HG02885 (cell line): ENCODE measurements around the gene MGAT5.
"Not testable (repeated sequence)": the region's sequence is repeated elsewhere in the genome, so short reads cannot be mapped to it uniquely, and the experiment has no call there.

ENCODE experiments used
- ATAC-seq: cut with Tn5 transposase; IDR thresholded peaks from one replicate; pipeline ENCODE4 v1.9.1; 2021; ENCODE audit warnings: mild to moderate bottlenecking; ENCODE audit not compliant: unreplicated experiment, poor library complexity

MGAT5 gene

DNA sequence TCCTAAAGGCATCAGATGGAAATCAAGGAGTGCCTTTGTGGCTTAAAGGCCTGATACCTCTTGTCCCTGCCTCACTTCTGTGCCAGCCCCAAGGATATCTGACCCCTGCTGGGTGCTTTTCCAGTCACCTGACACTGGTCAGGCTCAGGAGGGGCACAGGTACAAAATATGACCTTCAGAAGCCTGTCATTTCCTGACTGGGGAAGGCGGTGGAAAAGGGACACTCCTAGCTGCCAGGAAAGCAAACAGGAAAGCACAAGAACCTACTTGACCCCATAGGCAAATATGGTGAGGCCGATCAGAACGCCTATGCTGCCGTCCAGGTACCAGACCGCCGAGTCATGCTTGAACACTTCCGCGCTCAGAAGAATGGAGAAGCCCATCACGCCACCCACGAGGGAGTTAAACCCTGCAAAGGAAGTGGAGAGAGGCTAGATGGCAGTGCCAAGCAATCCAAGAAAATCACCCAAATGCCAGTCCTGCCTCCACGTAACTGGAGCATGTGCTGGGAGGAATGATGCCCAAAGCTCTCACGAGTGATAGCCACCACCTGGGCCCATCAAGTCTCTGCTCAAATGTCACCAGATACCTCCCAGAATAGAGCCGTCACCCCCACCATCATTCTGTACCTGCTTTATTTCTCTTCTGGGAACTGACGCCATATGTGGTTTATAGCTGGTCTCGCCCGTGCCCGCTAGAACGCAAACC, 204.0 kb downstream of the MGAT5 start:
- no peak for ATAC-seq

DNA sequence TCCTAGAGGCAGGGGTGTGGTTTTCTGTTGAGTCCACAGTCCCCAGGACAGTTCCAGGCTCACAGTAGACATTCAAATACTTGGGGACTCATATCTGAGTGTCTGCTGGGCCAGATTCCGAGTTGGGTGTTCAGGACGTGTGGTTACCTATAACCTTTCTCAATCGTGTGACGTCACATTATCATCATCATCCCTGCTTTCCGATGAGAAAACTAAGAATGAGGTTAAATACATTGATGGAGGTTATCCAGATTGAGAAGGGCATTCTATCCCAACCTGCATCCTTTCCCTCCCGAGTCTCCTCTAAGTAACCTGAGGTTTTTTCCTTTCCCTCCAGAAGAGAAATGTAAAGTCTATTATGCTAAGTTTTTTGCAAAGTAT, 204.6 kb downstream of the MGAT5 start:
- no peak for ATAC-seq

DNA sequence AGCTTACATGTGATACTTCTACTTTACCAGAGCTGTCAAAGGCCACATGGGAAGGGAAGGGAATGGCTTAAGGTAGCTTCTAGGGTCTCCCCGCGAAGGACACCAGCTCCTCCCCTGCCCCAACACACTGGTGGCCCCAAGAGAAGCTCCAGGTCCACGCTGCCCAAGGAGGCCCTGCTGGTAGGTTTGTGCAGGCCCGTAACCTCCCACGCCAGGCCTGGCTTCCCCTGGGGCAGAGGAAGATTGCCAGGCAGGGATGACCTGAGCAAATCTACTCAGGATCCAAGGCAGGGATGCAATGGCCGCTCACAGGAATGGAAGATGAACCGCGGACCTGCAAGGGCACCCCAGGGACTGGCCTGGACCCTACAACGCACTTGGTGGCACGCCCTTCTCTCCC, 205.1 kb downstream of the MGAT5 start:
- no peak for ATAC-seq

DNA sequence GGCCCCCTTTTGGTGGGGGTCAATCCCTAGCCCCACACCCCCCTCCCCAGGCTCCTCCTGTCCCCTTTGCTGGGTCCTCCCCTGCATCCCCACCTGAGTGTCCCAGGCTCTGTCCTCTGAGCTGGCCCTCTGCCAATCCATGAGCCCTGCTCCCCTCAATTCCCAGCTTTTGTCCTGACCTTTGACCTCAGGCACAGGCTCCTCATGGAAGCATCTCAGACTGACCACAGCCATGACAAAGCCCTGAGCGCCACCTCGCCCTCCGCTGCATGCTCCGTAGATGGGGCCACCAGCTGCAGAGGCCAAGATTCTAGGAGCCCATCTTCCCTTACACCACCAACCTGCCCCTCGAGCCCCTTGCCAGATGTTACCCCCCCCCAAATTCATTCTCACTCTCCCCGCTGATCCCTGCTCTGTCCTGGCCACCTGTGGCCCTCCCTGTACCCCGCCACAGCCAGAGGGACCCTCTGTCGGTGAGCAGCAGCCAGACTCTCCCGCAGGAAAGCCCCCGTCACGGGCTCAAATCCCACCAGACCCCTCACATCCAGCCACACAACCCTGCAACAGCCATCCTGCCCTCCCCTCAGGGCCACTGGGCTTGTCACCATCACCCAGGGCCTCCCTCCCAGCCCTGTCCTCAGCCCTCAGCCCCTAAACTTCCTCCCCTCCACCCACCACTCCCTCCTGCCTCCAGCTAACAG, 206.0 kb downstream of the MGAT5 start:
- ATAC-seq, result no peak

DNA sequence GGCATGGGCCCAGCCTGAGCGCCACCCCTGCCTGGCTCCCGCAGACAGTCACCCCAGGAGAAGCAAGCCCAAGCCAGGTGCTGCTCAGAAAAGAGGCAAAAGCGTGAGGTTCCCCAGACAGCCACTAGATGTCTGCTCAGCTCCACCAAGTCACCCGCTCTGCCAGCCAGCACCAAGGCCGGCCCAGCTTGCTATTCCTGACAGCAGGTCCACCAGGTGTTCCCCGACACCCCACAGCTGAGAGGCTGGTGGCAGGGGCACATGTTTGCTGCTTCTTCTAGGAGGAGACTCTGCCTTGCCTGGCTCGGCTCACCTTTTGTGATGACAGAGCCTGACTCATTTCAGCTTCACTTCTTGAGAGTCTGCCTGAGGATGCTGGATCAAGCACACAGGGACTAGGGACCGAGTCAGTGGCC, 206.7 kb downstream of the MGAT5 start:
- peak; percentile 89 for ATAC-seq

DNA sequence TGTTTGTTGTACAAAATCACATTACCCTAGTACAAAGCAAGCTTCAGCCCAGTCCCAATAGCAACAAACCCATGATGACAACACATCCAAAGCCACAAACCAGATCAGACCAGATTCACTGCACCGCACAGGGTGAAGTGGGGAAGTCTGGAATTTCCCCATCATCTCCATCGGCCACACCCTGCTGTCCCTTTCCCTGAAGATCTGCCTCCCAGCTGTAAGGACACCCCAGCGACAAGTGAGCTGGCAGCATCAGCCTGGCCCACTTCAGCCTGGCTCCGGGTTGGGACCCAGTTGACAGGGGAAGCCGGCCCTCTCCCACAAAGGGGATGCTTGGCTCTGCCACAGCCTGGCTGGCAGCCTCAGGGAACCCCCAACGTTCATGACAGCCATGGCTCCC, 207.6 kb downstream of the MGAT5 start:
- no peak for ATAC-seq

DNA sequence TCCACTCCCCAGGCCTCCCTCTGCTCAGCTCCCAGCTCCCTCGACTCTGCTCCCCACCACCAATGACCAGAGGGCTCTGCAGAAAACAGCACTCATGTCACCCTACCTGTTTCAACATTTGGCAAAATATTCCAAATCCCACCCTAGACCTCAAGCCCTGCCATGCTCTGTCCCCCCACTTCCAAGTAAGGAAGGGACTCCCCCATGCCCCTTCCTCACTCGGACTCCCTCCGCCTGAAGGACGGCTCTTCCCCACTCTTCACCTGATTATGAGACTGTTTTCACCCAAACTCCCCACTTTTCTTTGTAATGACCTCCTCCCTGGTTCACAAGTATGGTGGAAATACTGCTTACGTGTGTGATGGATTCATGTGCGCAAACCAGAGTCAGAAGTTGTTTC, 208.4 kb downstream of the MGAT5 start:
- ATAC-seq, result no peak

DNA sequence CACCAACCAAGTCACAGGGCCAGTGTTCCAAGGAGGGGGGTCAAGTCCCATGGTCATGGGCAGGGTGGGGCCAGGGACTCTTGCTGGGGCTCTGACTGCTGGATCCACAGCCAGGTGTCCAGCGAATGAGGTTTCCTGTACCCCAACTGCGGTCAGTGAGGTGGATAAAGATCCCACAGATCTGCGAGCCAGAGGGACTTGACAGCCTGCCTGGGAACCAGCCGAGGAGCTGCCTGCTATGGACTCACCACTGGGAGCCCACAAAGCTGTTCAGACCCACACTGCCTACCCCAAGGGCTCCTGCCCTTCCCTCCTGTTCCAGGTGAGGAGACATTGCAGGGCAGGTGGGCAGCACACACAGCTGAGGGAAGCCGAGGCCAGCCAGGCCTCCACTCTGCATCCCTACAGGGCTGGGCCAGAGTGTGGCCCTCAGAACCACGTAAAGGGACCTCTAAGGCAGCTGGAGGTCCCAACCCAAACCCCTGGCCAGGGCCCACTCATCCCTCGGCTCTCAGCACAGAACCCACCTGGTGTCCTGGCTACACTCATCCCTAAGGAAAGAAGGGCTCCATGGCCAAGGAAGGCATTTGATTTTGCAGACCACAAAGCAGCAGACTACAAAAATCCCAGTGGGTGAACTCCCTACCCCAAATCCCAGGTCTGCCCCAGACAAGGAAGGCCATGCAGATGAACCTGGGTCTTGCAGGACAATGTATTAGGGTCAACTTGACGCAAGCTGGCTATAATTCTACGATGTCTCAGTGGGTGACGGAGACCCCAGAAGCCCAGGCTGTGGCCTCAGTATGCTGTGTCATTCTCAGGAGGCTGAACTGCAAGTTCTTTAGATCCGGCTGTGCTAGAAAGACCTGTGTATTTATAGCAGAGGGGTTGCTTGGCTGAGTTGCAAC, 209.2 kb downstream of the MGAT5 start:
- no peak for ATAC-seq

DNA sequence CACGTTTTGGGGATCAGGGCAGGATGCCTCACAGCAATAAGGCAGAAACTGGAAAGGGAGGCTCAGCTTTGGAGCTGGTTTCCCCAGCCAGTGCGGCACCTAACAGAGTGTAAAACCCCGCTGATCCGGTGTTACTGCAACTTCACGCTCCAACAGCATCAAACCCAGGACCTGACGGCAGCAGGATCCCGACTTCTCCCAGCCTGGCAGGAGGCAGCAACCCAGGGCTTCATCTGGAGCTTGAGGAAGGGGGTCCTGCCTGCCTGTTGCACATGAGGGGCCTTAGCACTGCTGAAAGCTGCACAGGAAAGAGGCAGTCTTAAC, 209.8 kb downstream of the MGAT5 start:
- no peak for ATAC-seq

DNA sequence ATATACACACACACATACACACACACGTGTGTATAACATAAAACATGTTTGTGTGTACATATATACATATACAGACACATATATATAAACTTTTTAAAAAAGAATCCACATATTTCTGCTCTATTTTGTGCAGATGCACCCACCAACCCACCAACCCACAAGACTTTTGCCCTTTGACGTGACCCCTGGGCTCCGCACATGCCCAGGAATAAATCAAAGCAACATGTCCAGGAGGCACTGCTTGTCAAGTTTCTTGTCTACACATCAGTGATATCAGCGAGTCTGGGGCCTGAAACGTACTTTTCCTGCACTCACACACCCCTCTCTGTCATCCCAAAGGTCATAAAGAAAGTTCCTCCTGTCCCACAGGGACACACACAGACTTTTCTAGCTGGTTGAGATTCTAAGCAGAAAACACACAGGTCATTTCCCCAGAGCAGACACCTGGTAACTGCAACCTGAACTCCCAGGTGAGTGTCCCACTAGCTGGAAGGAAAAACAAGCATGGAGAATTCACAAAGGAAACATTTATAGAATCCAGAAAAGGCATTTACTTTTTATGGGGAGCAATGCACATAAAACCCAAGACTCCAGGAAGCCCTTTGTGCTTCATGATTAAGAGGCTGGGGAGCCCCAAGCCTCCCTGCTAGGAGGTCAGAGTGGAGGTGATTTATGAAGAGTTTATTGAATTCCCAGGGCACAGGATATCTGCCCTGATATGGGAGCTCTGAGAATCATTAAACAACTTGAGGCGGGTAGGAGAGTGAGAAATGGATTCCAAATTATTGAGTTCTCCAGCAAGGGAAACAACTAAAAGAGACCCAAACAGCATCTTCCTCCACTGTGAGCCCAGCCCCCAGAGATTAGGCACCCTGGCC, 211.6 kb downstream of the MGAT5 start:
- ATAC-seq, result no peak

DNA sequence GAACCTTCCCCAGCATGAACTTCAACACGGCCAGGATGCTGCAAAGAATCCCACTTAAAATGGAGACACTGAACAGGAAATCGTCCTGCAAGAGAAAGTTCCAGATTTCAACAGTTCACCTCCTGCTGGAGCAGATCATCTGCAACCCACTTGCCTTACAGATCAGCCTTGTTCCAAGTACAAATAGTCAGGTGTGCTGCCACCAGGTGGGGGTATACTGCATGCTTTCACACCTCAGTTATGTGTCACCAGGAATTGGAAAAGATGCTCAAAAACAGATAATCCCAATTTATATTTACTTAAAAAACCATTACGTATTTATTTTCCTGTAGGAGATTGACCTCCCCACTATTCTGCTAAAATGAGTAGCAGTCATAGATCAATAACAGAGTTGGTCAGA, 212.3 kb downstream of the MGAT5 start:
- ATAC-seq, result peak; percentile 68

DNA sequence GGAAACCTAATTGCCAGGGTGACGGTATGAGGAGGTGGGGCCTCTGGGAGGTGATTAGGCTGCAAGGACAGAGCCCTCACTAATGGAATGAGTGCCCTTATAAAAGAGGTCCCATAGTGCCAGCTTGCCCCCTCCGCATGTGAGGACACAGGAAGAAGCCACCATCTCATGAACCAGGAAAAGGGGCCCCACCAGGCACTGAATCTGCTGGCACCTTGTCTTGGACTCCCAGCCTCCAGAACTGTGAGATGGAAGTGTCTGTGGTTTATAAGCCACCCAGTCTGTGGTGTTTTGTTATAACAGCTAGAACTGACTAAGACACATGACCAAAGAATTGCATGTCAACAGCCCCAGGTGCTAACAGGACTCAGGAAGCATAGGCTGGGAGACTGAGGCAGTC, 214.3 kb downstream of the MGAT5 start:
- no peak for ATAC-seq

DNA sequence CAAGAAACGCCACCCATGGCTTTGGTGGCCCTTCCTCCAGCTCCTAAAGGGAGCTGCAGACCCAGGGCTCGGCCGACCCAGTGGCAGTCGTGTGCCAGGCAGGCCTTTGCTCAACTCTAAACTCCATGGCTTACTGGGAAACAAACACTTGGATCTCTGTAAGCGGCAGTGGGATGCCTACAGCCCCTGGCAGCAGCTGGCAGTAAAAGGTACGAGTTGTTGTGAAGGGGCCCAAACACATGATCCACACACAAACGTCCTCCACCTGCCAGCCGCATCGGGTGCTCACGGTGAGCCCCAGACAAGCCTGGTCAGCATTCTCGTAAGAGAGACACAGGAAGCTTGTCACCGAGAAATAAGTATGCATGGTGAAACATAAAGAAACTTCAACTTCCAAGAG, 214.9 kb downstream of the MGAT5 start:
- ATAC-seq, result no peak

DNA sequence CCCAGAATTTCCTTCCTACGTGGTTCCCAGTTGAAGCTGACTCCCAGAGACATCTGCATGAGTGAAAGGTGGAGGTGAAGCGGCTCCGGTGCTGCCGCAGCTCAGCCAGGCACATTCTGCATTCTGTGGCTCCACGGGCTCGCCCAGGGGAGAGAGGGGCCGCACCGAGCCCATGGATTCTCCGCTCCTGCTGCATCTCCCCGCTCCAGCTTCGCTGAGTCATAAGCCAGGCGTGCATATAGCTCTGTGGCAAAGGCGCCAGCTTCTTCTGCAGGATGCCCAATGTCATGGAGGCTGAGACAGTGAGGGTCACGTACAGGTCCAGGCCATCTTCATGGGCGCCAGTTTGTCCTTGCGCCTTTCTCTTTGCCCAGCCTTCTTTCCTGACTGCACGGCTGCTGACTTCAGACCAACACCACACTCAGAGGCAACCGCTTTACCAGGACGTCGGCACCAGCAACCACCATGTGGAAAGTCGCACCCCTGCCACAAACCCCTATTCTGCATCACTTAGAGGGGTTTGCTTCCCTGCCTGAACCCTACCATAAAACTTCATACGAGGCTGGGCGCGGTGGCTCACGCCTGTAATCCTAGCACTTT, 215.7 kb downstream of the MGAT5 start:
- ATAC-seq, result no peak

DNA sequence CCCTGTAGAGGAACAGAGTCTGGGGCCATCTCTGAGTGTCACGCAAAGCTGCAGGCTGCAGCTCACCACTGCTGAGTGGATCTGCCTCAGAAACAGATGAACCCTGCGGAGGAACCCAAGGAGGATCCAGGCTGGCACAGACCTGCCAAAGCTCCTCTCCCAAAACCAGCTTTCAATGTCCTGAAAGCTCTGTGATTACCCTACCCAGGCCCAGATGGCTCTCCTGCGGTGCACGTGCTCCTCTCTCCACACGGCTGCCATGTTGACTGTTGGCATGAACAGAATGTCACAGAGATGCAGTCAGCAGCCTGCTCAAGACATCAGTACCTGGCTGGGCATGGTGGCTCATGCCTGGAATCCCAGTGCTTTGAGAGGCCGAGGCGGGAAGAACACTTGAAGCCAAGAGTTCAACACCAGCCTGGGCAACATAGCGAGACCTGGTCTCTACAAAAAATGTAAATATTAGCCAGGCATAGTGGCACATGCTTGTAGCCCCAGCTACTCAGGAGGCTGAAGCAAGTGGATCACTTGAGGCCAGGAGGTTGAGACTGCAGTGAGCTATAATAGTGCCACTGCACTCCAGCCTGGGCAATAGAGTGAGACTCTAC, 216.8 kb downstream of the MGAT5 start:
- no peak for ATAC-seq

DNA sequence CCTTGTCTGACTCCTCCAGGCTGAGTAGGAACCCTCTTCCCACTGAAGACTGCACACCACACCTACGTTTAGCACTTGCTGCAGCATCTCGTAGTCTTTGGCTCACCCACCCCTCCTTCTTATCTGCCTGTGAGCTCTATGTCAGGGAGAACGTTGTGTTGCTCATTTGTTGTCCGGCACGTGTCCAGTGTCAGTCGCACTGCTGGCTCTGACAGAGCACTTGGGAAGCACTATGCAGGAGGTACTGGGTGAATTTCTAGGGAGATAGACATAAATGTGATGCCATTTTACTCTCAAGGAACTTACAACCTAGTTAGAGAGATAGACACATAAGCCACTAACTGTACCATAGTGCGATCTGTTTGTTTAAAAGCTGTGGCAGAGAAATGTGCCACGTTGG, 223.1 kb downstream of the MGAT5 start:
- ATAC-seq, result not testable (repeated sequence)

DNA sequence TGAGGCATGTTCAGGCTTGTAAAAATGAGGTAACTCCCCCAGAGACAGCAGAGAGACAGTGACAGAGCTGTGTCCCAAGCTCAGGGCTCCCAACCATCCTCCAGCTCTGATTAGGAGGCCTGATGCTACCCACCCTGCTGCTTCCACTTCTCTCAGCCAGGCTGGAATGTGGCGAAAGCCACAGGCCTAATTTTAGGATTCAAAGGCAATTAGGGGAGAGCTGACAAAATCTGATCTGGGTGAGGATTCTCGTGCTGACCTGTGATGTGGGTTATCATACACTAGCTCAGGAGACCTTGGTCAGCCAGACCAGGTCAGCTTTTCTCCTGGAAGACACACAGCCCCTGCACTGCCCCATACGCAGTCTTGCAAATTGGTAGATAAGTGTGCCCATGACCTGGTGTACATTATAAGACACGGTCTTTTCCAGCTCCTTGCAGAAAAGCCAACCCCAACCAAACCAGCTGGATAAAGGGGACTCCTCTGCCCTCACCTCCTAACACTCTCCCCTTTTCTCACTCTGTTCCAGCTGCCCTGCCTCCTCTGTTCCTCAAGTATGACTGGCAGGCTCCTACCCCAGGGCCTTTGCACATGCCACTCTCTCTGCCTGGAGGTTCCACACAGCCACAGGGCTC, 225.9 kb downstream of the MGAT5 start:
- ATAC-seq, result no peak

DNA sequence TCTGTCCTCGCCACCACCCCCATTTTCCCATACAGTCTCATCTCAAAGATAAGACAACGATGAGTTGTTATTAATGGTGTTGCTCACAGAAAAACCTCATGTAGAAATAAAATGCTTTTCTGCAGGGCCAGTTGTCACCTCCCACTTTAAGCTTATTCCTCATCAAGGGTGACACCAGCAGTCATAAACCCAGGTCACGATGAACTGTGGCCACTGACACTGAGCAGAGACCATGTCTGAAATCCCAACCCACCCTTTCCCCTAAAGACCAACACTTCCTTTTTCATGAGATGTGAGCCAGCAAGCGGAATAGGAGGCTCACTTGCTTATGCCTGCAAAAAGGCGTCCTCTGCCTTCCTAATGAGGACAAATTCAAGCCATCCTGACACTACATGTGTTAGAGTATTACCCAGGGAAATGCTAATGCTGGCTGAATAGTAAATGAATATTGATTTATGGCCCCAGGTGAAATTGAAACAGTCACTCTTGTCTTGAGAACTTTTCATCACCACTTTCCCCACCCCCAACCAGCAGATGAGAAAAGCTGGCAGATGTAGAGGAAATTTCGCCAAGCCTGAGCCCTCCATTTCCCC, 228.4 kb downstream of the MGAT5 start:
- no peak for ATAC-seq
